H9 (cell line): ENCODE data around the gene MYLK3. TPM values are rescaled to one million over a fixed set of nuclear protein-coding genes. Genes with fewer than 3 reads are reported as not detected.
A peak's percentile ranks its signal among the peaks of the same experiment; 100 is the strongest.
"Not testable (repeated sequence)": the region's sequence is repeated elsewhere in the genome, so short reads cannot be mapped to it uniquely, and the experiment has no call there.

ENCODE experiments used
- DNase-seq: peaks from one replicate; pipeline ENCODE4 v3.0.0-alpha.2; 2017
- H2AFZ ChIP-seq: one replicate; pipeline ENCODE4 v1.6.1; 2013; ENCODE audit warnings: mild to moderate bottlenecking, low read length, control low read depth, moderate library complexity
- H2AK5ac ChIP-seq: 2 replicates; pipeline ENCODE4 v1.6.1; 2013; ENCODE audit warnings: low read length, control low read depth, mixed read lengths; ENCODE audit not compliant: insufficient read length
- H2BK120ac ChIP-seq: one replicate; pipeline ENCODE4 v1.6.1; 2013; ENCODE audit warnings: low read depth, mild to moderate bottlenecking, low read length, control low read depth, inconsistent platforms; ENCODE audit not compliant: poor library complexity, severe bottlenecking
- H2BK12ac ChIP-seq: 2 replicates; pipeline ENCODE4 v1.6.1; 2013; ENCODE audit warnings: low read length, control low read depth, mixed read lengths, low read depth; ENCODE audit not compliant: insufficient read length
- H2BK15ac ChIP-seq: 2 replicates; pipeline ENCODE4 v1.6.1; 2013; ENCODE audit warnings: low read depth, low read length, control low read depth
- H2BK20ac ChIP-seq: one replicate; pipeline ENCODE4 v1.6.1; 2013; ENCODE audit warnings: low read depth, mild to moderate bottlenecking, low read length, control low read depth, inconsistent platforms; ENCODE audit not compliant: poor library complexity, severe bottlenecking
- H2BK5ac ChIP-seq: 2 replicates; pipeline ENCODE4 v1.6.1; 2013; ENCODE audit warnings: low read length, control low read depth, mixed read lengths; ENCODE audit not compliant: insufficient read length
- H3K14ac ChIP-seq: 2 replicates; pipeline ENCODE4 v1.6.1; 2013; ENCODE audit warnings: low read length, control low read depth; ENCODE audit not compliant: insufficient read depth
- H3K18ac ChIP-seq: 2 replicates; pipeline ENCODE4 v1.6.1; 2013; ENCODE audit warnings: low read depth, mild to moderate bottlenecking, mixed read lengths, low read length, control low read depth; ENCODE audit not compliant: insufficient read length
- H3K23ac ChIP-seq: 2 replicates; pipeline ENCODE4 v1.6.1; 2013; ENCODE audit warnings: low read length, control low read depth, mixed read lengths, low read depth; ENCODE audit not compliant: insufficient read length
- H3K23me2 ChIP-seq: 2 replicates; pipeline ENCODE4 v1.6.1; 2013; ENCODE audit warnings: low read depth, mild to moderate bottlenecking, mixed read lengths, low read length, control low read depth; ENCODE audit not compliant: insufficient read length, poor library complexity, severe bottlenecking
- H3K27ac ChIP-seq: 2 replicates; pipeline ENCODE4 v1.5.1; 2013; ENCODE audit warnings: low read length, control low read depth, mixed read lengths, low read depth; ENCODE audit not compliant: insufficient read length
- H3K27me3 ChIP-seq: 2 replicates; pipeline ENCODE4 v1.6.1; 2013; ENCODE audit warnings: low read length, control low read depth, inconsistent platforms; ENCODE audit not compliant: insufficient read depth
- H3K4ac ChIP-seq: 2 replicates; pipeline ENCODE4 v1.6.1; 2013; ENCODE audit warnings: low read depth, mild to moderate bottlenecking, control low read depth, inconsistent platforms, low read length, moderate library complexity
- H3K4me1 ChIP-seq: 2 replicates; pipeline ENCODE4 v1.6.1; 2013; ENCODE audit warnings: low read length, control low read depth, inconsistent platforms; ENCODE audit not compliant: insufficient read depth
- H3K4me2 ChIP-seq: 2 replicates; pipeline ENCODE4 v1.6.1; 2013; ENCODE audit warnings: low read length, control low read depth, mixed read lengths; ENCODE audit not compliant: insufficient read length, insufficient read depth
- H3K56ac ChIP-seq: 2 replicates; pipeline ENCODE4 v1.6.1; 2013; ENCODE audit warnings: low read depth, mild to moderate bottlenecking, mixed read lengths, low read length, control low read depth; ENCODE audit not compliant: insufficient read length
- H3K79me1 ChIP-seq: 2 replicates; pipeline ENCODE4 v1.6.1; 2013; ENCODE audit warnings: low read depth, mild to moderate bottlenecking, moderate library complexity, low read length, control low read depth, inconsistent platforms; ENCODE audit not compliant: insufficient read depth, poor library complexity, severe bottlenecking
- H3K79me2 ChIP-seq: 2 replicates; pipeline ENCODE4 v1.6.1; 2013; ENCODE audit warnings: low read length, control low read depth, inconsistent platforms; ENCODE audit not compliant: insufficient read depth
- H3K9ac ChIP-seq: 2 replicates; pipeline ENCODE4 v1.6.1; 2013; ENCODE audit warnings: low read length, control low read depth, mixed read lengths; ENCODE audit not compliant: insufficient read length; ENCODE audit errors: extremely low read depth
- H3K9me3 ChIP-seq: one replicate; pipeline ENCODE4 v1.6.1; 2013; ENCODE audit warnings: low read depth, low read length, inconsistent platforms; ENCODE audit not compliant: control insufficient read depth
- H3T11ph ChIP-seq: one replicate; pipeline ENCODE4 v1.6.1; 2013; ENCODE audit warnings: mild to moderate bottlenecking, low read length, control low read depth, inconsistent platforms
- H4K20me1 ChIP-seq: one replicate; pipeline ENCODE4 v1.6.1; 2013; ENCODE audit not compliant: control insufficient read depth, insufficient read length, insufficient read depth
- H4K5ac ChIP-seq: 2 replicates; pipeline ENCODE4 v1.6.1; 2013; ENCODE audit warnings: low read depth, mild to moderate bottlenecking, mixed read lengths, low read length, control low read depth; ENCODE audit not compliant: insufficient read length
- H4K8ac ChIP-seq: replicated peaks from 2 replicates; pipeline ENCODE4 v1.6.1; 2013; ENCODE audit warnings: low read length, control low read depth, mixed read lengths, low read depth; ENCODE audit not compliant: insufficient read length
- H4K91ac ChIP-seq: 2 replicates; pipeline ENCODE4 v1.6.1; 2013; ENCODE audit warnings: low read depth, mild to moderate bottlenecking, moderate library complexity, mixed read lengths, low read length, control low read depth; ENCODE audit not compliant: insufficient read length
- H3K27ac Mint-ChIP-seq, 3 experiments: 2 replicates in 2 of 3; 3 replicates in 1 of 3; pipeline ENCODE4 v1.8.0; 2020 to 2021; ENCODE audit warnings: mixed read lengths in 3 of 3, mild to moderate bottlenecking in 1 of 3, moderate library complexity in 1 of 3
- H3K27me3 Mint-ChIP-seq: 2 replicates; pipeline ENCODE4 v1.8.0; 2021; ENCODE audit warnings: low read depth, mild to moderate bottlenecking, moderate library complexity, mixed read lengths
- H3K36me3 Mint-ChIP-seq, 3 experiments: 2 replicates in 2 of 3; 3 replicates in 1 of 3; pipeline ENCODE4 v1.8.0; 2020 to 2021; ENCODE audit warnings: low read depth in 3 of 3, mixed read lengths in 3 of 3; ENCODE audit not compliant: insufficient read depth in 1 of 3
- H3K4me1 Mint-ChIP-seq, 2 experiments: 2 replicates each; pipeline ENCODE4 v1.8.0; 2020; ENCODE audit warnings: mixed read lengths in 2 of 2
- H3K4me3 Mint-ChIP-seq, 2 experiments: 2 replicates in 1 of 2; 3 replicates in 1 of 2; pipeline ENCODE4 v1.8.0; 2020 to 2021; ENCODE audit warnings: mild to moderate bottlenecking in 2 of 2, mixed read lengths in 2 of 2, moderate library complexity in 1 of 2
- H3K9me3 Mint-ChIP-seq, 2 experiments: 2 replicates in 1 of 2; 3 replicates in 1 of 2; pipeline ENCODE4 v1.8.0; 2020; ENCODE audit warnings: mild to moderate bottlenecking in 2 of 2, mixed read lengths in 2 of 2, moderate library complexity in 1 of 2
- WGBS: extraction: QIAGEN DNeasy Blood & Tissue Kit; methylation state at CpG from one replicate; pipeline ENCODE4 v1.1.7; 2013; ENCODE audit warnings: missing lambda C conversion rate, low lambda C conversion rate, mixed read lengths; ENCODE audit not compliant: insufficient read length; ENCODE audit errors: extremely low coverage; 5-methylcytosine and 5-hydroxymethylcytosine counted together
- total RNA-seq: library from RNA; stranded (reverse); gene quantifications from 2 replicates; pipeline ENCODE4 v1.2.1, GENCODE V29; 2021
- TF ChIP-seq, protein P1 (sequence below): fragments of 200-600 bp; sonication (generic); conservative IDR thresholded peaks from 3 replicates; pipeline ENCODE4 v1.8.0; 2021; ENCODE audit warnings: antibody characterized with exemption, mild to moderate bottlenecking

MYLK3 gene
- total RNA-seq, 1 experiment from 2014 or later = 0.90 TPM

DNA sequence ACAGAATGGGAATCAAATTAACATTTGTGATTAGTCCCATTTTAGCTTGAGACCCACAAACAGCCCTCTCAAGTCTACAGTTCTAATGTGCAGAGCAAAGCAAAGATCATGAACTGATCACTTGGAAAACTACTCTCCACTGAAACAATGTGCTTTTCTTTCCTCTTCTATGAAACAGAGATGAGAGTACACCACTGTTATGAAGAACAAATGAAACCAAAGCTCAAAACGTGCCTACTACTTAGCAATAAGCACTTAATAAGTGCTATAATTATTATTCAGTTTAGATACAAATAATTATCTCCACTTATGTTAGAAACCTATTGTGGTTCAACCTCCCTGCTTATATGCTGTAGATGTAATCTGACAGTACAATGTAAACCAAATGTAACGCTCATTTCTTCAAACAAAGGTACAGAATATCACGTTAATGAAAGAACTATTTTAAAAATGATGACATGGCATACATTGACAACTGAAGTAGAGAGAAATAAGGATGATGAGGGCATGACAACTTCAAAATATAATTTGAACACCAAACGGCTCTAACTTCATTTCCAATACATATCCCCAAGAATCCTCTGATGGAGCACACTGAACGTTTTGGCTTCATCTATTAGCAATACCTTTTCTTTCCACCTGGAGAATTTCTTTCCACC, 61.2 kb downstream of the MYLK3 start:
- H2BK20ac ChIP-seq = no peak overlapping the region
- no peak overlapping the region for H3K4me3 Mint-ChIP-seq
- peaks cover 38% of the 10 kb centered on the region; the same call in 1 of the 2 replicates for H3K79me2 ChIP-seq
- H3K9me3 Mint-ChIP-seq = no peaks in the 10 kb centered on the region
- no peak overlapping the region for H2BK5ac ChIP-seq
- no peaks in the 10 kb centered on the region for H4K20me1 ChIP-seq
- peak overlapping the region; percentile 93 for H3K4me2 ChIP-seq
- H2BK120ac ChIP-seq = no peak overlapping the region
- H3K27me3 Mint-ChIP-seq = no peaks in the 10 kb centered on the region
- H2AK5ac ChIP-seq = no peak overlapping the region
- H3K23ac ChIP-seq = no peak overlapping the region
- H4K5ac ChIP-seq = no peak overlapping the region
- no peak overlapping the region for H2AFZ ChIP-seq
- H3K27me3 ChIP-seq = no peaks in the 10 kb centered on the region
- H3K79me1 ChIP-seq = no peaks in the 10 kb centered on the region
- H3K9ac ChIP-seq = peak overlapping the region; percentile 36
- H3K14ac ChIP-seq = no peak overlapping the region
- peaks cover 15 to 34% of the 10 kb centered on the region in 2 experiments for H3K4me1 Mint-ChIP-seq
- no peaks in the 10 kb centered on the region; the same call in 1 of the 2 replicates for H3K4me1 ChIP-seq
- no peak overlapping the region for H4K8ac ChIP-seq
- no peak overlapping the region for H3T11ph ChIP-seq
- H2BK15ac ChIP-seq = no peak overlapping the region
- no peak overlapping the region for H3K27ac Mint-ChIP-seq
- H3K27ac ChIP-seq = no peak overlapping the region
- H3K9me3 ChIP-seq = no peaks in the 10 kb centered on the region
- WGBS = no CpG with 5 or more reads among the region's 5 CpGs
- no peak overlapping the region for H4K91ac ChIP-seq
- no peak overlapping the region for H3K56ac ChIP-seq
- TF ChIP-seq, protein P1, sequence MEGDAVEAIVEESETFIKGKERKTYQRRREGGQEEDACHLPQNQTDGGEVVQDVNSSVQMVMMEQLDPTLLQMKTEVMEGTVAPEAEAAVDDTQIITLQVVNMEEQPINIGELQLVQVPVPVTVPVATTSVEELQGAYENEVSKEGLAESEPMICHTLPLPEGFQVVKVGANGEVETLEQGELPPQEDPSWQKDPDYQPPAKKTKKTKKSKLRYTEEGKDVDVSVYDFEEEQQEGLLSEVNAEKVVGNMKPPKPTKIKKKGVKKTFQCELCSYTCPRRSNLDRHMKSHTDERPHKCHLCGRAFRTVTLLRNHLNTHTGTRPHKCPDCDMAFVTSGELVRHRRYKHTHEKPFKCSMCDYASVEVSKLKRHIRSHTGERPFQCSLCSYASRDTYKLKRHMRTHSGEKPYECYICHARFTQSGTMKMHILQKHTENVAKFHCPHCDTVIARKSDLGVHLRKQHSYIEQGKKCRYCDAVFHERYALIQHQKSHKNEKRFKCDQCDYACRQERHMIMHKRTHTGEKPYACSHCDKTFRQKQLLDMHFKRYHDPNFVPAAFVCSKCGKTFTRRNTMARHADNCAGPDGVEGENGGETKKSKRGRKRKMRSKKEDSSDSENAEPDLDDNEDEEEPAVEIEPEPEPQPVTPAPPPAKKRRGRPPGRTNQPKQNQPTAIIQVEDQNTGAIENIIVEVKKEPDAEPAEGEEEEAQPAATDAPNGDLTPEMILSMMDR = no peak
- DNase-seq = no peak
- H3K18ac ChIP-seq = no peak overlapping the region
- H3K4ac ChIP-seq = no peak overlapping the region
- H3K36me3 Mint-ChIP-seq = peaks cover 9 to 19% (median 13%) of the 10 kb centered on the region in 3 experiments; a peak in 6 of 7 replicates
- peaks cover 3% of the 10 kb centered on the region for H3K23me2 ChIP-seq
- H2BK12ac ChIP-seq = no peak overlapping the region

DNA sequence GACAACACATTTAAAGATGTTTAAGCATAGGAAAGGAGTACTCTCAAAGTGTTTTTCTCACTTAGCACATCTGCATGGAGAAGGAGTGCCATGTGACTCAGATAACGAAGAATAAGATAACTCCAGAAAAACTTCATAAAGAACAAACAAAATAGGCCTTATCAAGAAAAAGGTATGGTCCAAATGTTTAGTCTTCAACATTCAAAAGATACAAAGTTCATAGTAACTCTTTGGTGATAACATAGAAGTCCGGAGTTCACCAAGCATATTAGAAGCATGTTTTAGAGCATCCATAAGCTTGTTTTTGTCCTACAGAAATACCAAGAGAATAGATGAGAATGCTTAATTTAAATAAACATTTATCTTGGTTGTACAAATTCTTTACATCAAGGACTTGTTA, 66.3 kb downstream of the MYLK3 start:
- H4K5ac ChIP-seq, H3K4me1 ChIP-seq, H3K9me3 Mint-ChIP-seq, H3K27me3 Mint-ChIP-seq, H2BK20ac ChIP-seq, H3K14ac ChIP-seq, H2BK15ac ChIP-seq, H2AK5ac ChIP-seq, H3K9ac ChIP-seq, H3K56ac ChIP-seq, H3K4ac ChIP-seq, H2BK120ac ChIP-seq, H2BK12ac ChIP-seq, H3K27ac ChIP-seq, H4K20me1 ChIP-seq, H3K23ac ChIP-seq, H3K18ac ChIP-seq, H3K4me3 Mint-ChIP-seq, H4K91ac ChIP-seq, H4K8ac ChIP-seq, H3K27ac Mint-ChIP-seq, H3K27me3 ChIP-seq, H3K9me3 ChIP-seq, H3K4me1 Mint-ChIP-seq, DNase-seq, H2BK5ac ChIP-seq, H3K4me2 ChIP-seq, H2AFZ ChIP-seq, H3T11ph ChIP-seq, H3K79me1 ChIP-seq, H3K23me2 ChIP-seq: not testable (repeated sequence)
- no CpG with 5 or more reads among the region's 2 CpGs for WGBS
- H3K36me3 Mint-ChIP-seq = peaks cover 16 to 37% (median 36%) of the 10 kb centered on the region in 3 experiments; a peak in 5 of 7 replicates
- peaks cover 11% of the 10 kb centered on the region; the same call in 1 of the 2 replicates for H3K79me2 ChIP-seq
